Omental fat pad (tissue), 4 donors: ENCODE data around the gene MOV10L1. TPM values are rescaled to one million over a fixed set of nuclear protein-coding genes. Genes with fewer than 3 reads are reported as not detected.

Source experiments
- ATAC-seq: fragments of 150-250 bp; one replicate; pipeline ENCODE4 v1.9.1; 2016; ENCODE audit warnings: mild to moderate bottlenecking, moderate library complexity; ENCODE audit not compliant: low FRiP score
- DNase-seq: peaks from one replicate; pipeline ENCODE4 v3.0.0-alpha.2; 2019; ENCODE audit warnings: low spot score
- total RNA-seq, 4 donors: library from RNA; depleted of rRNA; stranded (reverse); fragments of >200 nt; gene quantifications; one replicate each; pipeline ENCODE4 v1.1.0, GENCODE V29; 2016
- TF ChIP-seq, protein P1 (sequence below), 3 donors: fragments of 450-650 bp; IDR thresholded peaks; one replicate each; pipeline ENCODE4 v1.5.1; 2016 to 2017; ENCODE audit warnings: antibody characterized with exemption in 3 of 3, mild to moderate bottlenecking in 3 of 3, moderate library complexity in 2 of 3

Gene MOV10L1
- total RNA-seq, 4 donors from 2014 or later, result 0.36 to 2.5 (median 0.97) TPM

DNA sequence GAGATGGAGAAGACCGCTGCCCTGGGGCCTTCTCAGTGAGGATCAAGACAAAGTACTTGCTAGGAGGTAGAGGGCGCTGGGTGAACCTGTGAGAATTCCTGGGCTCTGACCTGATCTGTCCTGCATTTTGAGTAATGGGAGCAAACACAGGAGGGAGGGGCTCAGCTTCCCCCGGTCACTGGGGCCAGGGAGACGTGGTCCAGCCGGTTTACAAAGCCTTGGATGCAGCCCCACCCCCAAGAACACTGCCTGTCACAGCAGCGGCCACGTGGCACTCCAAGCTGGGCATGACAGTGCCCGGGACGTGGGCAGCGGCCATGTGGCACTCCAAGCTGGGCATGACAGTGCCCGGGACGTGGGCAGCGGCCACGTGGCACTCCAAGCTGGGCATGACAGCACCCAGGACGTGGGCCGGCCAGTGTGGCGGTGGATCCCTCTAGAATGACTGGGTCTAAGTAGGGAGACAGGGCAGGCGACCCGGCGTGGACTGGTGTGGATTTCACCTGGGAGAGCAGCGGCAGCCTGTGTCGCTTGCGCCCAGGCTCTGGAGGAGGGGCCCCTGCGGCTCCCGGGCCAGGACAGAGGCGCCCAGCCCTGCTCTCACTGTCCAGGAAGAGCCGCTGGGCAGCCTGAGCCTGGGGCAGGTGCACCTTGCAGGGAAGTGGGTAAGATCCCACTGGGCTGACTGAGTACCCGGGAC lies 29.2 kb upstream of the MOV10L1 start:
- DNase-seq (no peak), ATAC-seq (no peak)
- TF ChIP-seq, protein P1, sequence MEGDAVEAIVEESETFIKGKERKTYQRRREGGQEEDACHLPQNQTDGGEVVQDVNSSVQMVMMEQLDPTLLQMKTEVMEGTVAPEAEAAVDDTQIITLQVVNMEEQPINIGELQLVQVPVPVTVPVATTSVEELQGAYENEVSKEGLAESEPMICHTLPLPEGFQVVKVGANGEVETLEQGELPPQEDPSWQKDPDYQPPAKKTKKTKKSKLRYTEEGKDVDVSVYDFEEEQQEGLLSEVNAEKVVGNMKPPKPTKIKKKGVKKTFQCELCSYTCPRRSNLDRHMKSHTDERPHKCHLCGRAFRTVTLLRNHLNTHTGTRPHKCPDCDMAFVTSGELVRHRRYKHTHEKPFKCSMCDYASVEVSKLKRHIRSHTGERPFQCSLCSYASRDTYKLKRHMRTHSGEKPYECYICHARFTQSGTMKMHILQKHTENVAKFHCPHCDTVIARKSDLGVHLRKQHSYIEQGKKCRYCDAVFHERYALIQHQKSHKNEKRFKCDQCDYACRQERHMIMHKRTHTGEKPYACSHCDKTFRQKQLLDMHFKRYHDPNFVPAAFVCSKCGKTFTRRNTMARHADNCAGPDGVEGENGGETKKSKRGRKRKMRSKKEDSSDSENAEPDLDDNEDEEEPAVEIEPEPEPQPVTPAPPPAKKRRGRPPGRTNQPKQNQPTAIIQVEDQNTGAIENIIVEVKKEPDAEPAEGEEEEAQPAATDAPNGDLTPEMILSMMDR (IDR thresholded peaks at IDR 0.05), result no peak

DNA sequence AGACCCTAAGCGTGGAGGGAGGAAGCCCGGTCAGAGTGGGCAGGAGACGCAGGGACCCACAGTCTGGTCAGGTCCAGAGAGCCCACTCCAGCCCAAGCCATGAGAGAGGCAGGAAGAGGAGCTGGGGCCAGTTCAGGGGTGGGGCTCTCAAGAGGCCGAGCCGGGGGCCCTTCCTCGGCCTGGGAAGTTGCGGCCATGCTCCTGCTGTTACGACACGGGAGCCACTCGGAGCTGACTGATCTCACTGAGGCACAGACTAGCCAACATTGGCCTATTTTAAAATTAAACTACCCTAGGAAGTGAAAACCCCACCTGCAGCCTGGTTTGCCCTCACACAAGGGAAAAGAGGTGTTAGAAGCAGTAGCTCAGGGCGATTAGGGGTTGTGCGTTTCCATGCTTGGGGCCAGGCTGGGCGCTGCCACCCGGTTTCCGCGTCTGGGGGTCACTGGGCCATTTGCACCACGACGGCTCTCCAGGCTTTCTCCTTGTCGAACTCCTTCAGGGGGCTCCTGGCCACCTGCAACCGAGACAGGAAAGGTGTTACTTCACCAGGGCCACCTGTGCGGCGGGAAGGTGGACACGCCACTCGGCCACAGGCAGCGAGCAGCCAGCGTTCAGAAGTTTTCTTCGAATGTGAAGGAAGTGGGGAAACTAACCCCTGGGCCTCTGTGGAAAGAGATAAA lies 28.5 kb upstream of the MOV10L1 start:
- DNase-seq, result no peak
- ATAC-seq, result no peak
- TF ChIP-seq, protein P1 (IDR thresholded peaks at IDR 0.05), result no peak

DNA sequence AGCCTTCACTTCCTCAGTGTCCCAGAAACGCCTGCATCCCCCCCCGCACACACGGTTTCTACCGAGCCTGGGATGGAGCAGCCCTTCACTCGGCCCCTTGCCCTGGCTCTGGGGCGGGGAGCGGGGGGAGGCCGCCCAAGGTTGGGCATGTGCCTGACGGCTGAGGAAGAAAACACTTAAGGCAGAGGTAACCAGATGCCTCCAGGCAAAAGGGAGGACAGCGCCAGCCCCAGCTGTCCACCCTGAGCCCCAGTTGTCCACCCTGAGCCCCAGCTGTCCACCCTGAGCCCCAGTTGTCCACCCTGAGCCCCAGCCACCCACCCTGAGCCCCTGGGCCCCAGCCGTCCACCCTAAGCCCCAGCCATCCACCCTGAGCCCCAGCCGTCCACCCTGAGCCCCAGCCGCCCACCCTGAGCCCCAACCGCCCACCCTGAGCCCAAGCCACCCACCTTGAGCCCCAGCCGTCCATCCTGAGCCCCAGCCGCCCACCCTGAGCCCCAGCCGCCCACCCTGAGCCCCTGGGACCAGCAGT lies 27.9 kb upstream of the MOV10L1 start:
- TF ChIP-seq, protein P1 (IDR thresholded peaks at IDR 0.05), result no peak
- DNase-seq, result no peak
- ATAC-seq, result no peak

DNA sequence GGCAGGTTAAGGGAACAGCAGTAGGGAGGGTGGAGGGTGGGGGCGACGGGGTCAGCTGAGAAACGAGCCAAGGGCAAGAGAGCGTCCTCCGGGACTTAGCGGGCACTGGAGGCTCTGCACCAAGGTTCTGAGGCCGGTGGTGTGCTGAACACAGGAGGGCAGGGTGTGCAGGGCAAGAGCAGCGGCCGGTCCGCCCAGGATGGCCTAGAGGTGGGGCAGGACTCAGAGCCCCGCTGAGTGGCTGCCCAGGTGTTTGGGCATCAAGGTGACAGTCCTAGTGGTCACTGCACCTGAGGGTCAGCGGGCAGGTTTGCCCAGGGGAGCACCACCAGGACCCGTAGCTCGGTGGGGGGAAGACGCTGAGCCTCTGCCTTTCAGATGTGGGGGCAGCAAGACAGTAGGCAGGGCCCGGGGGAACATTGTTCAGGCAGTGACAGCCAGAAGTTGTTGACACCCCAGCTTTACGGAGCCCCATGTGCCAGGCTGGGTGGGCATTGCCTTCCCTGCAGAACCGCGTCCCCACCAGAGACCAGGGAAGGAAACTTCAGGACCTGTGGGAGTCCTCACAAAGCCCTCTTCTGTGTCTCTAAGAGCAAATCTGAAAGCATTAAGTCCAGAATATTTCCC lies 27.2 kb upstream of the MOV10L1 start:
- no peak for ATAC-seq

DNA sequence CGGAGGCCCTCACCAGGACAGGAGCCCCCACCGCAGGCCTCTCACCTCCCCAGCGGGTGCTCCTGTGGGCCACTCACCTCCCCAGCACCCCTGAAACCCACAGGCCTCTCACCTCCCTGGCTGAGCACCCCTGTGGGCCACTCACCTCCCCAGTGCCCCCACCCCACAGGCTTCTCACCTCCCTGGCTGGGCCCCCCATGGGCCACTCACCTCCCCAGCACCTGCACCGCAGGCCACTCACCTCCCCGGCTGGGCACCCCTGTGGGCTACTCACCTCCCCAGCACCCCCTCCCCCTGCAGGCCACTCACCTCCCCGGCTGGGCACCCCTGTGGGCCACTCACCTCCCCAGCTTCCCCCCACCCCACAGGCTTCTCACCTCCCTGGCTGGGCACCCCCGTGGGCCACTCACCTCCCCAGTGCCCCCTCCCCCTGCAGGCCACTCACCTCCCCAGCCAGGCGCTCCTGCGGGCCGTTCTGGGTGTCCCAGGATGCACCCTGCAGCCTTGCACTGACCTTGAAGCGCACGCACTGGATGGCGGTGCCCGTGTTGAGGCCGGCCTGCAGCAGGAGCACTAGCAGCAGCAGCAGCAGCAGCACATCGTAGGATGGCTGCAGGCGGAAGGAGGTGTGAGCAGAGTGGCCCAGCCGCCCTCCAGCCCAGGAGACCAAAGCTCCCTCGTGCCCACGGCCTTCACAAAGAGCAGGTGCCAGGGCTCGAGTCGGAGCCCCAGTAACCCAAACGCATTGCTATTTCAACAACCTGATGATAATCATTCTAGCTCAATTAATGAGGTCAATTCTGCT lies 26.0 kb upstream of the MOV10L1 start:
- TF ChIP-seq, protein P1 (IDR thresholded peaks at IDR 0.05), result no peak
- ATAC-seq (no peak), DNase-seq (no peak)

More for the DNA sequence above, 27.2 kb upstream of the MOV10L1 start:
- TF ChIP-seq, protein P1 (IDR thresholded peaks at IDR 0.05), result no peak
- DNase-seq, result no peak

DNA sequence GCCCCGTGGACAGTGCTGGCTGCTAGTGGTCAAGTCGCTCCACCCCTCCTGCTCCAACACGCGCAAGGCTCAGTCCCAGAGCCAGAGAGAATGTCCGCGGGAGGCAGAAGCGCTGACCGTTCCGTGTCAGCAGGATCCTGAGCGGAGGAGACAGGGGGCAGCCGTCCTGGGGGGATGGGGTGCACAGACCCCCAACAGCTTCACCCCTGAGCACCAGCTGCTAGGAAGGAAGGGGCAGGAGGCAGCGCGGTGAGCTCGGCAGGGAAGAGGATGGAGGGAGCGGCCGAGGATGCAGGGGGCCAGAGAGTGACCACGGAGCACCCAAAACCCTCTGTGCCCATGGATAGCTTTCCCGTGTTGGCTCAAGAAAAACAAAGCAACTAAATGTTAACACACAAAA lies 25.4 kb upstream of the MOV10L1 start:
- DNase-seq (no peak), ATAC-seq (no peak)
- TF ChIP-seq, protein P1 (IDR thresholded peaks at IDR 0.05), result no peak
